Measurements from ENCODE around the gene NFU1.

Gene NFU1

DNA sequence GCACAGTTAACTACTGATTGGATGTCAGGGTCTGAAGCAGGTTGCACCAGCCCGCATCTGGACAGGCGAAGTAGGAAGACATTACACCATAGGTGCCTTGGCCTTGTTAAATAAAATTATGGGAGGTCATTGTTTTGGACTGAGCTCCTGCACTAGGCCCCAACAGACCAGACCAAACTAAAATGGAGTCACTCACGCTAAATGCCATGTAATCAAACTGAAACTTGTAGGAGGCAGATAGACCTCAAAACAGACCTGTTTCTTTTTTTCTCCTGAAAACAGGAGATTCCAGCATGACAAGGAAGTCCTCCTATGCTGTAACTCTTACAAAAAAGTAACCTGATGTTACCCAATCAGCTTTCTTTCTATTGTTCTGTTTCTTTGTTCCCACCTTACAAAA, 15.5 kb upstream of the NFU1 start:
- ChIA-PET CTCF (interaction anchor here (3.0 kb wide), 1 partner anchor 15 kb away, joined by 14 read pairs; the partner anchor contains the start of gene NFU1), POLR2A (no interaction called here)
- no peak overlapping the region for H3K27ac ChIP-seq (ENCODE audit: extremely low read depth, low read depth, low read length)
- no peak overlapping the region for H3K4me3 ChIP-seq (ENCODE audit: low read depth, low read length)
- peaks cover 4% of the 10 kb centered on the region; the same call in 1 of the 2 replicates for H3K4me1 ChIP-seq (ENCODE audit: control insufficient read depth, insufficient read depth, low read length)
- no peaks in the 10 kb centered on the region for H3K9me3 ChIP-seq (ENCODE audit: control insufficient read depth, insufficient read depth, low read depth, low read length)
- H3K36me3 ChIP-seq (ENCODE audit: control insufficient read depth in 2 of 2, insufficient read depth in 1 of 2, low read length in 2 of 2), result no peaks in the 10 kb centered on the region
- TF ChIP-seq TSHZ1 (tag by site-specific recombination; IDR thresholded peaks at IDR 0.05; ENCODE audit: borderline replicate concordance), result no peak
- TF ChIP-seq ZNF837 (tag by site-specific recombination; IDR thresholded peaks at IDR 0.05), result no peak
- TF ChIP-seq ZNF830 (tag by site-specific recombination; IDR thresholded peaks at IDR 0.05; ENCODE audit: low read depth), result no peak
- no peak for TF ChIP-seq ZNF416 (tag by site-specific recombination; IDR thresholded peaks at IDR 0.05)
- TF ChIP-seq, protein P1, sequence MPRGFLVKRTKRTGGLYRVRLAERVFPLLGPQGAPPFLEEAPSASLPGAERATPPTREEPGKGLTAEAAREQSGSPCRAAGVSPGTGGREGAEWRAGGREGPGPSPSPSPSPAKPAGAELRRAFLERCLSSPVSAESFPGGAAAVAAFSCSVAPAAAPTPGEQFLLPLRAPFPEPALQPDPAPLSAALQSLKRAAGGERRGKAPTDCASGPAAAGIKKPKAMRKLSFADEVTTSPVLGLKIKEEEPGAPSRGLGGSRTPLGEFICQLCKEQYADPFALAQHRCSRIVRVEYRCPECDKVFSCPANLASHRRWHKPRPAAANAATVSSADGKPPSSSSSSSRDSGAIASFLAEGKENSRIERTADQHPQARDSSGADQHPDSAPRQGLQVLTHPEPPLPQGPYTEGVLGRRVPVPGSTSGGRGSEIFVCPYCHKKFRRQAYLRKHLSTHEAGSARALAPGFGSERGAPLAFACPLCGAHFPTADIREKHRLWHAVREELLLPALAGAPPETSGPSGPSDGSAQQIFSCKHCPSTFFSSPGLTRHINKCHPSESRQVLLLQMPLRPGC (tag by site-specific recombination; IDR thresholded peaks at IDR 0.05), result no peak
- no peak for TF ChIP-seq ZNF280D (tag by site-specific recombination; IDR thresholded peaks at IDR 0.05)

GRCh38 chr2:69450735-69451416, 13.6 kb upstream of the NFU1 start:
- ChIA-PET POLR2A (interaction anchor here (0.5 kb wide), 1 partner anchor 53 kb away, joined by 3 read pairs; no protein-coding TSS in a partner anchor), CTCF (interaction anchor here (3.0 kb wide), 1 partner anchor 13 kb away, joined by 14 read pairs; the partner anchor contains the start of gene NFU1)
- TF ChIP-seq, protein P1 (tag by site-specific recombination; IDR thresholded peaks at IDR 0.05), result no peak
- no peak for TF ChIP-seq SP2 (tag by site-specific recombination; IDR thresholded peaks at IDR 0.05)
- H3K9me3 ChIP-seq (ENCODE audit: control insufficient read depth, insufficient read depth, low read depth, low read length), result no peaks in the 10 kb centered on the region
- peaks cover 4% of the 10 kb centered on the region; the same call in 1 of the 2 replicates for H3K4me1 ChIP-seq (ENCODE audit: control insufficient read depth, insufficient read depth, low read length)
- no peaks in the 10 kb centered on the region for H3K36me3 ChIP-seq (ENCODE audit: control insufficient read depth in 2 of 2, insufficient read depth in 1 of 2, low read length in 2 of 2)
- H3K4me3 ChIP-seq (ENCODE audit: low read depth, low read length), result no peak overlapping the region
- no peak overlapping the region for H3K27ac ChIP-seq (ENCODE audit: extremely low read depth, low read depth, low read length)

DNA sequence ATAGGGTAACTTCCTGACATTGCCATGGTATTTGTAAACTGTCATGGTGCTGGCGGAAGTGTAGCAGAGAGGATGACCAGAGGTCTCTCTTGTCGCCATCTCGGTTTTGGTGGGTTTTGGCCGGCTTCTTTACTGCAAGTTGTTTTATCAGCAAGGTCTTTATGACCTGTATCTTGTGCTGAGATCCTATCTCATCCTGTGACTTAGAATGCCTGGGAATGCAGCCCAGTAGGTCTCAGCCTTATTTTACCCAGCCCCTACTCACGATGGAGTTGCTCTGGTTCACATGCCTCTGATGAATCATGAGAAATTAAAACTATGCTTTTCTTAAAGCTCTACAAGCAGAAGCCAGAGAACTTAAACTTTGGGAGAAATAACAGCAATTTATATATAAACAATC, 12.7 kb upstream of the NFU1 start:
- ChIA-PET CTCF (interaction anchor here (3.0 kb wide), 1 partner anchor 12 kb away, joined by 14 read pairs; the partner anchor contains the start of gene NFU1), POLR2A (no interaction called here)
- H3K36me3 ChIP-seq (ENCODE audit: control insufficient read depth in 2 of 2, insufficient read depth in 1 of 2, low read length in 2 of 2), result no peaks in the 10 kb centered on the region
- no peaks in the 10 kb centered on the region for H3K9me3 ChIP-seq (ENCODE audit: control insufficient read depth, insufficient read depth, low read depth, low read length)
- no peak overlapping the region for H3K4me3 ChIP-seq (ENCODE audit: low read depth, low read length)
- peaks cover 4% of the 10 kb centered on the region; the same call in 1 of the 2 replicates for H3K4me1 ChIP-seq (ENCODE audit: control insufficient read depth, insufficient read depth, low read length)
- no peak overlapping the region for H3K27ac ChIP-seq (ENCODE audit: extremely low read depth, low read depth, low read length)
- TF ChIP-seq, protein P2, sequence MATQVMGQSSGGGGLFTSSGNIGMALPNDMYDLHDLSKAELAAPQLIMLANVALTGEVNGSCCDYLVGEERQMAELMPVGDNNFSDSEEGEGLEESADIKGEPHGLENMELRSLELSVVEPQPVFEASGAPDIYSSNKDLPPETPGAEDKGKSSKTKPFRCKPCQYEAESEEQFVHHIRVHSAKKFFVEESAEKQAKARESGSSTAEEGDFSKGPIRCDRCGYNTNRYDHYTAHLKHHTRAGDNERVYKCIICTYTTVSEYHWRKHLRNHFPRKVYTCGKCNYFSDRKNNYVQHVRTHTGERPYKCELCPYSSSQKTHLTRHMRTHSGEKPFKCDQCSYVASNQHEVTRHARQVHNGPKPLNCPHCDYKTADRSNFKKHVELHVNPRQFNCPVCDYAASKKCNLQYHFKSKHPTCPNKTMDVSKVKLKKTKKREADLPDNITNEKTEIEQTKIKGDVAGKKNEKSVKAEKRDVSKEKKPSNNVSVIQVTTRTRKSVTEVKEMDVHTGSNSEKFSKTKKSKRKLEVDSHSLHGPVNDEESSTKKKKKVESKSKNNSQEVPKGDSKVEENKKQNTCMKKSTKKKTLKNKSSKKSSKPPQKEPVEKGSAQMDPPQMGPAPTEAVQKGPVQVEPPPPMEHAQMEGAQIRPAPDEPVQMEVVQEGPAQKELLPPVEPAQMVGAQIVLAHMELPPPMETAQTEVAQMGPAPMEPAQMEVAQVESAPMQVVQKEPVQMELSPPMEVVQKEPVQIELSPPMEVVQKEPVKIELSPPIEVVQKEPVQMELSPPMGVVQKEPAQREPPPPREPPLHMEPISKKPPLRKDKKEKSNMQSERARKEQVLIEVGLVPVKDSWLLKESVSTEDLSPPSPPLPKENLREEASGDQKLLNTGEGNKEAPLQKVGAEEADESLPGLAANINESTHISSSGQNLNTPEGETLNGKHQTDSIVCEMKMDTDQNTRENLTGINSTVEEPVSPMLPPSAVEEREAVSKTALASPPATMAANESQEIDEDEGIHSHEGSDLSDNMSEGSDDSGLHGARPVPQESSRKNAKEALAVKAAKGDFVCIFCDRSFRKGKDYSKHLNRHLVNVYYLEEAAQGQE (tag by site-specific recombination; IDR thresholded peaks at IDR 0.05), result no peak
- no peak for TF ChIP-seq SP7 (tag by site-specific recombination; IDR thresholded peaks at IDR 0.05)
- TF ChIP-seq ZNF426 (tag by site-specific recombination; IDR thresholded peaks at IDR 0.05), result no peak
- no peak for TF ChIP-seq MEIS1 (CRISPR knock-in tag; IDR thresholded peaks at IDR 0.05; ENCODE audit: borderline replicate concordance)
- no peak for TF ChIP-seq ZNF292 (tag by site-specific recombination; IDR thresholded peaks at IDR 0.05; ENCODE audit: borderline replicate concordance, low read depth)
